Spleen (tissue), 7 donors: ENCODE measurements around the gene ACTN3.

Source experiments
- POLR2AphosphoS5 ChIP-seq, 3 donors: sonication (generic); formaldehyde crosslinking; IDR thresholded peaks; one replicate each; pipeline ENCODE4 v1.5.1; 2017; ENCODE audit warnings: antibody characterized with exemption in 3 of 3
- TF ChIP-seq, protein P1 (sequence below), 11 experiments: fragments of 200-600 bp in 7 of 11; fragments of 450-650 bp in 4 of 11; sonication (generic) in 4 of 11; IDR thresholded peaks in 8 of 11; conservative IDR thresholded peaks in 3 of 11; 1 replicate in 7 of 11; 2 replicates in 4 of 11; pipeline versions ENCODE4 v1.4.0 to v1.8.0; 2016 to 2021; ENCODE audit warnings: antibody characterized with exemption in 11 of 11, inconsistent platforms in 4 of 11, mild to moderate bottlenecking in 1 of 11
- donor health status: DM: no; HTN: no; CAD: no; lungs with moderate emphysema.
- donor health status: DM: no; HTN: no; CAD: no.
- donor health status: DM: no; HTN: no; CAD: no.

DNA sequence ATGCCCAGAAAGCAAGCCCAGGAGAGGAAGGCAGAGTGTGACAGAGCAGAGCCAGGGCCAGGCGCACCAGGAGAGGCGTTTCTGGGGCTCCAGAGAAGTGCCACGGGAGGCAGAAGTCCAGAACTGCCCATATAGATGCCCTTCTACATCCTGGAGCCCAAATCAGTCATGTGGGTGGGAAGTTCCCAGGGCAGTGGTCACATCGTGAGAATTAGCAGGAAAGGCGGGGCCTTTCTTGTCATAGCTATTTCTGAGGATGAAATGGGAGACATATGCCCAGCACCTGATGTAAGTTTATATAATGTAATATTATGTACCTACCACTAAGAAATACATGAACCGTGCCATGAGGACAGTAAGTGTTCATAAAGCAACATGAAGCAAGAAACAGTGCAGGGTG lies 13.9 kb upstream of the ACTN3 start:
- TF ChIP-seq, protein P1, sequence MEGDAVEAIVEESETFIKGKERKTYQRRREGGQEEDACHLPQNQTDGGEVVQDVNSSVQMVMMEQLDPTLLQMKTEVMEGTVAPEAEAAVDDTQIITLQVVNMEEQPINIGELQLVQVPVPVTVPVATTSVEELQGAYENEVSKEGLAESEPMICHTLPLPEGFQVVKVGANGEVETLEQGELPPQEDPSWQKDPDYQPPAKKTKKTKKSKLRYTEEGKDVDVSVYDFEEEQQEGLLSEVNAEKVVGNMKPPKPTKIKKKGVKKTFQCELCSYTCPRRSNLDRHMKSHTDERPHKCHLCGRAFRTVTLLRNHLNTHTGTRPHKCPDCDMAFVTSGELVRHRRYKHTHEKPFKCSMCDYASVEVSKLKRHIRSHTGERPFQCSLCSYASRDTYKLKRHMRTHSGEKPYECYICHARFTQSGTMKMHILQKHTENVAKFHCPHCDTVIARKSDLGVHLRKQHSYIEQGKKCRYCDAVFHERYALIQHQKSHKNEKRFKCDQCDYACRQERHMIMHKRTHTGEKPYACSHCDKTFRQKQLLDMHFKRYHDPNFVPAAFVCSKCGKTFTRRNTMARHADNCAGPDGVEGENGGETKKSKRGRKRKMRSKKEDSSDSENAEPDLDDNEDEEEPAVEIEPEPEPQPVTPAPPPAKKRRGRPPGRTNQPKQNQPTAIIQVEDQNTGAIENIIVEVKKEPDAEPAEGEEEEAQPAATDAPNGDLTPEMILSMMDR (IDR thresholded peaks at IDR 0.05 in 8 of 11, conservative IDR thresholded peaks at IDR 0.05 in 3 of 11): no peak
- no peak for TF ChIP-seq POLR2AphosphoS5 (IDR thresholded peaks at IDR 0.05)
